GM19372 (cell line): ENCODE data around the gene NCOA3.

ENCODE experiments used
- ATAC-seq: cut with Tn5 transposase; IDR thresholded peaks from one replicate; pipeline ENCODE4 v1.9.1; 2021; ENCODE audit warnings: mild to moderate bottlenecking, low read depth, moderate library complexity; ENCODE audit not compliant: unreplicated experiment

Gene NCOA3

GRCh38 chr20:47620808-47621805 is 119.4 kb downstream of the NCOA3 start:
- ATAC-seq, result no peak

- ATAC-seq, result no peak
Measured at GRCh38 chr20:47622118-47622665, 120.5 kb downstream of the NCOA3 start.

- no peak for ATAC-seq
Measured at GRCh38 chr20:47623206-47623605, 121.5 kb downstream of the NCOA3 start.

- ATAC-seq, result no peak
Measured at GRCh38 chr20:47627540-47627939, 125.9 kb downstream of the NCOA3 start.

GRCh38 chr20:47629907-47630306 is 128.2 kb downstream of the NCOA3 start:
- no peak for ATAC-seq

GRCh38 chr20:47631078-47631477 is 129.4 kb downstream of the NCOA3 start:
- ATAC-seq, result no peak

- no peak for ATAC-seq
Measured at GRCh38 chr20:47635256-47635655, 133.6 kb downstream of the NCOA3 start.

- ATAC-seq, result no peak
Measured at GRCh38 chr20:47638851-47639250, 137.2 kb downstream of the NCOA3 start.

GRCh38 chr20:47642118-47642517 is 140.4 kb downstream of the NCOA3 start:
- no peak for ATAC-seq

- ATAC-seq, result no peak
Measured at GRCh38 chr20:47642624-47643023, 140.9 kb downstream of the NCOA3 start.

GRCh38 chr20:47645632-47646031 is 143.9 kb downstream of the NCOA3 start:
- no peak for ATAC-seq

- no peak for ATAC-seq
Measured at GRCh38 chr20:47647994-47648393, 146.3 kb downstream of the NCOA3 start.

- ATAC-seq, result no peak
Measured at GRCh38 chr20:47648943-47649342, 147.3 kb downstream of the NCOA3 start.

GRCh38 chr20:47652301-47652700 is 150.6 kb downstream of the NCOA3 start:
- no peak for ATAC-seq

- no peak for ATAC-seq
Measured at GRCh38 chr20:47652794-47653193, 151.1 kb downstream of the NCOA3 start.

GRCh38 chr20:47653869-47654268 is 152.2 kb downstream of the NCOA3 start:
- ATAC-seq, result no peak

- ATAC-seq, result no peak
Measured at GRCh38 chr20:47654370-47654769, 152.7 kb downstream of the NCOA3 start.

- no peak for ATAC-seq
Measured at GRCh38 chr20:47655635-47656034, 153.9 kb downstream of the NCOA3 start.

- ATAC-seq, result no peak
Measured at GRCh38 chr20:47656318-47656717, 154.6 kb downstream of the NCOA3 start.

GRCh38 chr20:47659904-47660601 is 158.4 kb downstream of the NCOA3 start:
- no peak for ATAC-seq

GRCh38 chr20:47660602-47660905 is 158.9 kb downstream of the NCOA3 start:
- no peak for ATAC-seq
